OCI-LY3 (cell line): ENCODE data around the gene DHTKD1.

Experiments
- H2AFZ ChIP-seq: fragments of 200-600, 300-600 bp; shearing (Covaris generic); 2 replicates; pipeline ENCODE4 v1.6.0; 2014; ENCODE audit warnings: antibody characterized with exemption, low read depth, low read length
- H3K27ac ChIP-seq: fragments of 200-600, 300-600 bp; sonication (generic); 2 replicates; pipeline ENCODE4 v1.5.1; 2014; ENCODE audit warnings: mild to moderate bottlenecking, low read length, moderate library complexity, mixed read lengths
- H3K27me3 ChIP-seq: fragments of 200-600, 300-600 bp; sonication (generic); 2 replicates; pipeline ENCODE4 v1.6.1; 2014; ENCODE audit warnings: low read depth, low read length, mixed read lengths
- H3K36me3 ChIP-seq: fragments of 200-600, 300-600 bp; sonication (generic); replicated peaks from 2 replicates; pipeline ENCODE3; 2014; ENCODE audit warnings: low read depth, low read length, mixed read lengths
- H3K4me1 ChIP-seq: fragments of 300-600, 200-600 bp; sonication (generic); 2 replicates; pipeline ENCODE4 v1.6.1; 2014; ENCODE audit warnings: low read length, mixed read lengths
- H3K4me2 ChIP-seq: fragments of 200-600, 300-600 bp; sonication (generic); 2 replicates; pipeline ENCODE4 v1.6.1; 2014; ENCODE audit warnings: low read length, mixed read lengths
- H3K4me3 ChIP-seq: fragments of 300-600, 200-600 bp; sonication (generic); 2 replicates; pipeline ENCODE4 v1.5.1; 2014; ENCODE audit warnings: antibody characterized with exemption, mild to moderate bottlenecking, low read length, moderate library complexity
- H3K79me2 ChIP-seq: fragments of 300-600, 200-600 bp; shearing (Covaris generic); 2 replicates; pipeline ENCODE4 v1.6.1; 2014; ENCODE audit warnings: mild to moderate bottlenecking, low read length, mixed read lengths
- H3K9ac ChIP-seq: fragments of 300-600, 200-600 bp; shearing (Covaris generic); 2 replicates; pipeline ENCODE4 v1.6.0; 2014; ENCODE audit warnings: mild to moderate bottlenecking, low read length, moderate library complexity
- H3K9me3 ChIP-seq: fragments of 200-600, 300-600 bp; shearing (Covaris generic); 2 replicates; pipeline ENCODE4 v1.6.1; 2014; ENCODE audit warnings: low read length, mixed read lengths; ENCODE audit not compliant: insufficient read depth
- H4K20me1 ChIP-seq: fragments of 200-600, 300-600 bp; sonication (generic); 2 replicates; pipeline ENCODE4 v1.6.1; 2016; ENCODE audit warnings: low read length, mixed read lengths; ENCODE audit not compliant: insufficient read depth
- EZH2phosphoT487 ChIP-seq: fragments of 200-600 bp; shearing (Covaris generic); IDR thresholded peaks from 2 replicates; pipeline ENCODE4 v1.6.1; 2018; ENCODE audit warnings: antibody characterized with exemption, mixed run types, low read depth
- TF ChIP-seq, protein P1 (sequence below): fragments of 200-600, 300-600 bp; sonication (generic); IDR thresholded peaks from 2 replicates; pipeline ENCODE4 v1.5.1; 2014; ENCODE audit warnings: antibody characterized with exemption, low read length, low read depth

The DHTKD1 gene

DNA sequence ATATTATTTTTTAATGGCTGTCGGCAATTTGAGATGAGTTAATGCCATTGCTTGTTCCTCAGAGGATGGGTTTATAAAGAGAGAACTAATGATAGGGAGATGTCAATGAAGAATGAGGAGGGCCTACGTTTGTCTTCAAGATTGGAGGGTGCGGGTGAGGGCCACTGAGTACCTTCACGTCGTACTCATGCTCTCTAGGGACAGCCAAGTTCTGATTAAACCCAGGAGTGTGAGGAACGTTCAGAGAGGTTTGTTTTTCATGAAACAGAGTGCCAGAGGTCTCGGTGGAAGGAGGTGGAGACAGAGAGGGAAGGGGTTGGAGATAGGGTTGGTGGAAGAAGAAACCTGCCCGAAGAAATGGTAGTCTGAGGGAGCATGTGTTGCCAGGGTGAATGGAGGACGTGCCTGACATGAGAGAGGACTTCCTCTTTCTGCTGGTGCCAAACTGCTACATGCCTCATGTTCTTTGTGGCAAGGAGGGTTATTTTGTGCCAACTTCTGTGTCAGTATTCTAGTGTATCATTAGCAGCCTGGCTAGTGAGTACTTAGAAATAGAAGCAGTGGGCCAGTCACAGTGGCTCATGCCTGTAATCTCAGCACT, 8.9 kb downstream of the DHTKD1 start:
- H3K79me2 ChIP-seq: peaks cover 38% of the 10 kb centered on the region
- H4K20me1 ChIP-seq: no peaks in the 10 kb centered on the region
- H3K9ac ChIP-seq: peak overlapping the region; percentile 26; the same call in 1 of the 2 replicates
- no peaks in the 10 kb centered on the region for H3K27me3 ChIP-seq
- peaks cover 49% of the 10 kb centered on the region for H3K4me1 ChIP-seq
- peak overlapping the region; percentile 20; the same call in 1 of the 2 replicates for H3K4me2 ChIP-seq
- no peak overlapping the region for H2AFZ ChIP-seq
- no peaks in the 10 kb centered on the region for H3K9me3 ChIP-seq
- no peak for TF ChIP-seq EZH2phosphoT487
- TF ChIP-seq, protein P1, sequence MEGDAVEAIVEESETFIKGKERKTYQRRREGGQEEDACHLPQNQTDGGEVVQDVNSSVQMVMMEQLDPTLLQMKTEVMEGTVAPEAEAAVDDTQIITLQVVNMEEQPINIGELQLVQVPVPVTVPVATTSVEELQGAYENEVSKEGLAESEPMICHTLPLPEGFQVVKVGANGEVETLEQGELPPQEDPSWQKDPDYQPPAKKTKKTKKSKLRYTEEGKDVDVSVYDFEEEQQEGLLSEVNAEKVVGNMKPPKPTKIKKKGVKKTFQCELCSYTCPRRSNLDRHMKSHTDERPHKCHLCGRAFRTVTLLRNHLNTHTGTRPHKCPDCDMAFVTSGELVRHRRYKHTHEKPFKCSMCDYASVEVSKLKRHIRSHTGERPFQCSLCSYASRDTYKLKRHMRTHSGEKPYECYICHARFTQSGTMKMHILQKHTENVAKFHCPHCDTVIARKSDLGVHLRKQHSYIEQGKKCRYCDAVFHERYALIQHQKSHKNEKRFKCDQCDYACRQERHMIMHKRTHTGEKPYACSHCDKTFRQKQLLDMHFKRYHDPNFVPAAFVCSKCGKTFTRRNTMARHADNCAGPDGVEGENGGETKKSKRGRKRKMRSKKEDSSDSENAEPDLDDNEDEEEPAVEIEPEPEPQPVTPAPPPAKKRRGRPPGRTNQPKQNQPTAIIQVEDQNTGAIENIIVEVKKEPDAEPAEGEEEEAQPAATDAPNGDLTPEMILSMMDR: no peak
- peak overlapping the region; percentile 63 for H3K27ac ChIP-seq
- H3K36me3 ChIP-seq: peaks cover 7% of the 10 kb centered on the region
- no peak overlapping the region for H3K4me3 ChIP-seq

DNA sequence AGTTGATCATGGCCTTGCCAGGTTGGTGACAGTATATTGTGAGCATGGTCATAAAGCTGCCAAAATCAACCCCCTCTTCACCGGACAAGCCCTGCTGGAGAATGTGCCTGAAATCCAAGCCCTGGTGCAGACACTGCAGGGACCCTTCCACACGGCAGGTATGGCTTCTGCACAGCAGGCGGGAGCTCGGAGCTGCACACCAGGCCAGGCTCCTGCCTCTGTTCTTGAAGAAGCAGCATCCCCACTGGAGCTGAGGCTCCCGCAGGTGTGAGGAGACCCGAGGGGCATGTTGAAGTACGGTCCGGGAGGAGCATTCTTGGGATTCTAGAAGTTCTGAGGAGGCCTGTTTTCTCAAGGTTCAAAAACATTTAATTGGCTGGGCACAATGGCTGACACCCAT, 12.7 kb downstream of the DHTKD1 start:
- H3K27ac ChIP-seq: no peak overlapping the region

DNA sequence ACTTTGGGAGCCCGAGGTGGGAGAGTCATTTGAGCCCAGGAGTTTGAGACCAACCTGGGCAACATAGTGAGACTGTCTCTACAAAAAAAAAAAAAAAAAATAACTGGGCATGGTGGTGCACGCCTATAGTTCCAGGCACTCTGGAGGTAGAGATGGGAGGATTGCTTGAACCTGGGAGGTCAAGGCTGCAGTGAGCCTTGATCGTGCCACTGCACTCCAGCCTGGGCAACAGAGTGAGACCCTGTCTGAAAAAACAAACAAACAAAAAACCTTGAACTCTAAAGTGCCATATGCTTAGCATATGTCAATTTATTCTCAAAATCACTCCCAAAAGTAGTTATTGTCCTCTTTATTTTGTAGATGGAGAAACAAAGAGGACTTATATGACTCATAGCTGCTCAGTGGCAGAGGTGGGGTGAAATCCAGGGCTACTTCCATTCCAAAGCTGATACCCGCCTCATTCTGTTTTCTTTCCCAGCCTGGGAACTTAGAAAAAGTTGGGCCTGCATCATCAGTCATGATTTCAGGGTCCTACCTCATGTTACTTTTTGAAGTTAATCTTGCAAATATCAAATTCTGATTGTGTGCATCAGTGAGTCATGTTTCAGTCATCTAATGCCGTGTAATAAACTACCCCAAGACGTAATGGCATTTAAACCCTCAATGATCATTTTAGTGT, 13.3 kb downstream of the DHTKD1 start:
- Histone ChIP-seq H3K27ac (no peak overlapping the region), H2AFZ (no peak overlapping the region), H3K79me2 (peaks cover 10% of the 10 kb centered on the region; the same call in 1 of the 2 replicates), H3K4me3 (no peak overlapping the region), H3K4me2 (no peak overlapping the region), H3K4me1 (peaks cover 31% of the 10 kb centered on the region), H3K27me3 (no peaks in the 10 kb centered on the region), H3K9me3 (no peaks in the 10 kb centered on the region), H3K36me3 (peaks cover 6% of the 10 kb centered on the region), H3K9ac (no peak overlapping the region), H4K20me1 (no peaks in the 10 kb centered on the region)
- TF ChIP-seq, protein P1: no peak
- no peak for TF ChIP-seq EZH2phosphoT487

More for the DNA sequence above, 12.7 kb downstream of the DHTKD1 start:
- Histone ChIP-seq H4K20me1 (no peaks in the 10 kb centered on the region), H2AFZ (no peak overlapping the region), H3K9ac (no peak overlapping the region), H3K4me2 (no peak overlapping the region), H3K4me3 (no peak overlapping the region), H3K9me3 (no peaks in the 10 kb centered on the region), H3K79me2 (peaks cover 12% of the 10 kb centered on the region), H3K4me1 (peaks cover 36% of the 10 kb centered on the region), H3K27me3 (no peaks in the 10 kb centered on the region), H3K36me3 (peaks cover 3% of the 10 kb centered on the region)
- no peak for TF ChIP-seq EZH2phosphoT487
- TF ChIP-seq, protein P1: no peak

DNA sequence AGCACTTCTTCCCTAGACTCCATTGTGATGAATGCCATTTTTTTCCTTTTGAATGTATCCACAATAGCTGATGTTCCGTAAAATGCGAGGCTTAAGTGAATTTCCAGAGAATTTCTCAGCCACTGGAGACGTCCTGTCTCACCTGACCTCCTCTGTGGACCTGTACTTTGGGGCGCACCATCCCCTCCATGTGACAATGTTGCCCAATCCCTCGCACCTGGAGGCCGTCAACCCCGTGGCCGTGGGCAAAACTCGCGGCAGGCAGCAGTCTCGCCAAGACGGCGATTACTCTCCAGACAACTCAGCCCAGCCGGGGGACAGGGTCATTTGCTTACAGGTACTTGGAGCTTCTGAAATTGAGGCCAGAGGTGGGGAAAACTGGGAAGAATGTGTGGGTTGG, 20.2 kb downstream of the DHTKD1 start:
- H2AFZ ChIP-seq: no peak overlapping the region
- H3K9ac ChIP-seq: no peak overlapping the region
- H3K36me3 ChIP-seq: peaks cover 37% of the 10 kb centered on the region
- no peaks in the 10 kb centered on the region for H4K20me1 ChIP-seq
- TF ChIP-seq, protein P1: no peak
- no peak for TF ChIP-seq EZH2phosphoT487
- H3K27me3 ChIP-seq: no peaks in the 10 kb centered on the region
- H3K27ac ChIP-seq: no peak overlapping the region
- no peak overlapping the region for H3K4me2 ChIP-seq
- peaks cover 10% of the 10 kb centered on the region for H3K4me1 ChIP-seq
- H3K79me2 ChIP-seq: no peaks in the 10 kb centered on the region
- H3K9me3 ChIP-seq: no peaks in the 10 kb centered on the region
- no peak overlapping the region for H3K4me3 ChIP-seq
